CD14-positive monocyte (primary cell): Measurements from ENCODE around the gene CCL4. TPM values are rescaled to one million over a fixed set of nuclear protein-coding genes. Genes with fewer than 3 reads are reported as not detected.

Experiments used
- DNase-seq, 3 donors: peaks; one replicate each; pipeline ENCODE4 v3.0.0-alpha.2; 2011 to 2022
- H2AFZ ChIP-seq: 2 replicates; pipeline ENCODE4 v1.6.0; 2012; ENCODE audit warnings: mild to moderate bottlenecking, low read depth, low read length, inconsistent platforms; ENCODE audit not compliant: insufficient read depth, poor library complexity, severe bottlenecking
- H3K27ac ChIP-seq, 2 donors: 1 replicate in 1 of 2; 2 replicates in 1 of 2; pipeline ENCODE4 v1.5.1; 2012 to 2013; ENCODE audit warnings: low read length in 2 of 2, control low read depth in 1 of 2, inconsistent platforms in 1 of 2, low read depth in 1 of 2, mild to moderate bottlenecking in 1 of 2
- H3K27me3 ChIP-seq, 2 donors: one replicate each; pipeline versions ENCODE4 v1.6.0 to v1.6.1; 2011 to 2013; ENCODE audit warnings: low read length in 2 of 2; ENCODE audit not compliant: control insufficient read depth in 2 of 2, insufficient read depth in 2 of 2
- H3K36me3 ChIP-seq, 2 donors: replicated peaks in 1 of 2; 1 replicate in 1 of 2; 2 replicates in 1 of 2; pipeline versions ENCODE4 v1.5.1 to v1.6.1; 2012 to 2013; ENCODE audit warnings: low read length in 2 of 2, control low read depth in 1 of 2, inconsistent platforms in 1 of 2, mild to moderate bottlenecking in 1 of 2; ENCODE audit not compliant: insufficient read depth in 2 of 2, control insufficient read depth in 1 of 2
- H3K4me1 ChIP-seq, 2 donors: 1 replicate in 1 of 2; 2 replicates in 1 of 2; pipeline versions ENCODE4 v1.5.1 to v1.6.1; 2012 to 2013; ENCODE audit warnings: low read length in 2 of 2, control low read depth in 1 of 2, inconsistent platforms in 1 of 2, mild to moderate bottlenecking in 1 of 2, moderate library complexity in 1 of 2; ENCODE audit not compliant: insufficient read depth in 2 of 2, control insufficient read depth in 1 of 2
- H3K4me2 ChIP-seq: replicated peaks from 2 replicates; pipeline ENCODE3; 2012; ENCODE audit warnings: low read length, moderate library complexity, mild to moderate bottlenecking; ENCODE audit not compliant: poor library complexity, severe bottlenecking; ENCODE audit errors: extremely low read depth
- H3K4me3 ChIP-seq, 3 experiments: fragments of 200-600 bp in 1 of 3; sonication (generic) in 1 of 3; replicated peaks in 1 of 3; 1 replicate in 2 of 3; 2 replicates in 1 of 3; pipeline ENCODE4 v1.5.1; 2011 to 2013; ENCODE audit warnings: low read length in 3 of 3, mild to moderate bottlenecking in 3 of 3, control low read depth in 2 of 3, low read depth in 2 of 3, inconsistent platforms in 1 of 3, moderate library complexity in 1 of 3
- H3K79me2 ChIP-seq: 2 replicates; pipeline ENCODE4 v1.6.0; 2012; ENCODE audit warnings: mild to moderate bottlenecking, control low read depth, inconsistent platforms, low read length, moderate library complexity; ENCODE audit not compliant: insufficient read depth
- H3K9ac ChIP-seq: 2 replicates; pipeline ENCODE4 v1.6.0; 2017; ENCODE audit warnings: low read length, mild to moderate bottlenecking; ENCODE audit not compliant: insufficient read depth, poor library complexity, severe bottlenecking
- H3K9me3 ChIP-seq, 2 donors: replicated peaks in 1 of 2; 1 replicate in 1 of 2; 2 replicates in 1 of 2; pipeline versions ENCODE4 v1.5.1 to v1.6.1; 2012 to 2013; ENCODE audit warnings: low read length in 2 of 2, control low read depth in 1 of 2; ENCODE audit not compliant: control insufficient read depth in 1 of 2, insufficient read depth in 1 of 2
- H4K20me1 ChIP-seq: 2 replicates; pipeline ENCODE4 v1.6.0; 2012; ENCODE audit warnings: mild to moderate bottlenecking, low read length, control low read depth, moderate library complexity; ENCODE audit not compliant: insufficient read depth
- H3K27ac Mint-ChIP-seq, 7 donors: one replicate each; pipeline ENCODE4 v1.8.0; 2020; ENCODE audit warnings: mild to moderate bottlenecking in 7 of 7, mixed read lengths in 7 of 7, moderate library complexity in 6 of 7, inconsistent platforms in 2 of 7
- H3K27me3 Mint-ChIP-seq, 3 donors: one replicate each; pipeline ENCODE4 v1.8.0; 2021 to 2022; ENCODE audit warnings: low read depth in 3 of 3, mild to moderate bottlenecking in 3 of 3, mixed read lengths in 3 of 3, moderate library complexity in 3 of 3, inconsistent platforms in 1 of 3
- H3K36me3 Mint-ChIP-seq, 2 donors: one replicate each; pipeline ENCODE4 v1.8.0; 2020; ENCODE audit warnings: mixed read lengths in 2 of 2, inconsistent platforms in 1 of 2, mild to moderate bottlenecking in 1 of 2
- H3K4me1 Mint-ChIP-seq: one replicate; pipeline ENCODE4 v1.8.0; 2020; ENCODE audit warnings: mild to moderate bottlenecking, mixed read lengths
- H3K4me3 Mint-ChIP-seq, 2 donors: one replicate each; pipeline ENCODE4 v1.8.0; 2020; ENCODE audit warnings: mild to moderate bottlenecking in 2 of 2, mixed read lengths in 2 of 2, moderate library complexity in 1 of 2
- H3K9me3 Mint-ChIP-seq, 7 donors: one replicate each; pipeline ENCODE4 v1.8.0; 2020 to 2022; ENCODE audit warnings: mixed read lengths in 7 of 7, mild to moderate bottlenecking in 6 of 7, moderate library complexity in 6 of 7, inconsistent platforms in 2 of 7
- WGBS: methylation state at CpG from one replicate; pipeline ENCODE4 v1.1.5; 2013; ENCODE audit warnings: missing lambda C conversion rate; ENCODE audit not compliant: insufficient coverage; 5-methylcytosine and 5-hydroxymethylcytosine counted together
- intact Hi-C, 2 donors: fragments of 100-400 bp; cut with micrococcal nuclease; formaldehyde crosslinking; loops; one replicate each; pipeline versions ENCODE4 v1.15.0 to v1.15.1; 2023
- polyA plus RNA-seq, 3 donors: library from polyadenylated mRNA; depleted of rRNA in 1 of 3; unstranded in 2 of 3; stranded (reverse) in 1 of 3; fragments of 300-500 nt in 2 of 3; fragments of >200 nt in 1 of 3; fragmentation: Illumina TruSeq in 2 of 3; gene quantifications; 1 replicate in 2 of 3; 2 replicates in 1 of 3; pipeline ENCODE4 v1.2.3, GENCODE V29; 2012 to 2021
- TF ChIP-seq, protein P1 (sequence below): fragments of 200-600 bp; IDR thresholded peaks from one replicate; pipeline ENCODE4 v1.8.0; 2022; ENCODE audit warnings: antibody characterized with exemption, mild to moderate bottlenecking

CCL4 gene
- polyA plus RNA-seq, 3 donors, result 11.8 to 41.7 (median 40.6) TPM

GRCh38 chr17:36123431-36123830 lies 19.8 kb downstream of the CCL4 start:
- H3K4me1 ChIP-seq, result peaks cover 0 to 4% of the 10 kb centered on the region in 2 donors
- H3K79me2 ChIP-seq, result no peaks in the 10 kb centered on the region
- Mint-ChIP-seq H3K4me3 (no peak overlapping the region), H3K27me3 (peaks cover 0 to 7% (median 3%) of the 10 kb centered on the region in 3 donors), H3K36me3 (peaks cover 0 to 3% of the 10 kb centered on the region in 2 donors), H3K27ac (no peak overlapping the region), H3K9me3 (peaks cover 14 to 33% (median 24%) of the 10 kb centered on the region in 7 donors), H3K4me1 (peaks cover 8% of the 10 kb centered on the region)
- intact Hi-C loops, result no loop called here
- no peak overlapping the region for H3K9ac ChIP-seq
- TF ChIP-seq, protein P1, sequence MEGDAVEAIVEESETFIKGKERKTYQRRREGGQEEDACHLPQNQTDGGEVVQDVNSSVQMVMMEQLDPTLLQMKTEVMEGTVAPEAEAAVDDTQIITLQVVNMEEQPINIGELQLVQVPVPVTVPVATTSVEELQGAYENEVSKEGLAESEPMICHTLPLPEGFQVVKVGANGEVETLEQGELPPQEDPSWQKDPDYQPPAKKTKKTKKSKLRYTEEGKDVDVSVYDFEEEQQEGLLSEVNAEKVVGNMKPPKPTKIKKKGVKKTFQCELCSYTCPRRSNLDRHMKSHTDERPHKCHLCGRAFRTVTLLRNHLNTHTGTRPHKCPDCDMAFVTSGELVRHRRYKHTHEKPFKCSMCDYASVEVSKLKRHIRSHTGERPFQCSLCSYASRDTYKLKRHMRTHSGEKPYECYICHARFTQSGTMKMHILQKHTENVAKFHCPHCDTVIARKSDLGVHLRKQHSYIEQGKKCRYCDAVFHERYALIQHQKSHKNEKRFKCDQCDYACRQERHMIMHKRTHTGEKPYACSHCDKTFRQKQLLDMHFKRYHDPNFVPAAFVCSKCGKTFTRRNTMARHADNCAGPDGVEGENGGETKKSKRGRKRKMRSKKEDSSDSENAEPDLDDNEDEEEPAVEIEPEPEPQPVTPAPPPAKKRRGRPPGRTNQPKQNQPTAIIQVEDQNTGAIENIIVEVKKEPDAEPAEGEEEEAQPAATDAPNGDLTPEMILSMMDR, result no peak
- no peak overlapping the region for H3K27ac ChIP-seq
- H3K36me3 ChIP-seq, result no peaks in the 10 kb centered on the region
- no peak overlapping the region for H3K4me2 ChIP-seq
- no peak overlapping the region for H2AFZ ChIP-seq
- no peaks in the 10 kb centered on the region for H3K27me3 ChIP-seq
- no peak for DNase-seq
- peaks cover 17 to 25% of the 10 kb centered on the region in 2 donors for H3K9me3 ChIP-seq
- WGBS, result 86% methylated on average over 1 of the region's 2 CpGs
- H3K4me3 ChIP-seq, result no peak overlapping the region
- no peaks in the 10 kb centered on the region for H4K20me1 ChIP-seq

- H3K79me2 ChIP-seq, result no peaks in the 10 kb centered on the region
- no peaks in the 10 kb centered on the region for H3K27me3 ChIP-seq
- Mint-ChIP-seq H3K4me1 (peaks cover 9% of the 10 kb centered on the region), H3K4me3 (no peak overlapping the region), H3K27ac (no peak overlapping the region), H3K9me3 (peaks cover 14 to 33% (median 24%) of the 10 kb centered on the region in 7 donors), H3K27me3 (peaks cover 0 to 7% (median 1%) of the 10 kb centered on the region in 3 donors), H3K36me3 (peaks cover 0 to 3% of the 10 kb centered on the region in 2 donors)
- no peak overlapping the region for H3K27ac ChIP-seq
- no peaks in the 10 kb centered on the region for H3K36me3 ChIP-seq
- WGBS, result 97% methylated on average over 9 of the region's 9 CpGs
- H3K9ac ChIP-seq, result no peak overlapping the region
- peaks cover 0 to 4% of the 10 kb centered on the region in 2 donors for H3K4me1 ChIP-seq
- no peak for DNase-seq
- TF ChIP-seq, protein P1, result no peak
- H3K4me2 ChIP-seq, result no peak overlapping the region
- H2AFZ ChIP-seq, result no peak overlapping the region
- no peaks in the 10 kb centered on the region for H4K20me1 ChIP-seq
- H3K9me3 ChIP-seq, result peaks cover 17 to 25% of the 10 kb centered on the region in 2 donors
- H3K4me3 ChIP-seq, result no peak overlapping the region
- intact Hi-C loops, result no loop called here
These were observed 21.5 kb downstream of the CCL4 start for GRCh38 chr17:36124879-36125824.
